Esophagus squamous epithelium (tissue), 4 donors: ENCODE data around the gene NUDT15.

Experiments used
- CTCF ChIP-seq, 6 experiments: fragments of 450-650 bp in 4 of 6; fragments of 200-600 bp in 2 of 6; sonication (generic) in 2 of 6; IDR thresholded peaks; one replicate each; pipeline ENCODE4 v1.5.1; 2016 to 2019; ENCODE audit warnings: antibody characterized with exemption in 6 of 6, mild to moderate bottlenecking in 4 of 6, moderate library complexity in 4 of 6
- POLR2A ChIP-seq, 4 donors: fragments of 450-650 bp; IDR thresholded peaks; one replicate each; pipeline ENCODE4 v1.6.1; 2017; ENCODE audit warnings: antibody characterized with exemption in 4 of 4, mild to moderate bottlenecking in 4 of 4, moderate library complexity in 3 of 4

GRCh38 chr13:48043789-48044503 is 6.4 kb downstream of the NUDT15 start:
- no peak for TF ChIP-seq CTCF (IDR thresholded peaks at IDR 0.05)
- TF ChIP-seq POLR2A (IDR thresholded peaks at IDR 0.05): no peak
